OCI-LY1 (cell line): Measurements from ENCODE around the gene AP2A2.
"Not testable (repeated sequence)": the region's sequence is repeated elsewhere in the genome, so short reads cannot be mapped to it uniquely, and the experiment has no call there.

ENCODE experiments used
- H2AFZ ChIP-seq: fragments of 200-600 bp; sonication (generic), shearing (Covaris generic); 2 replicates; pipeline ENCODE4 v1.6.0; 2014; ENCODE audit warnings: antibody characterized with exemption, mild to moderate bottlenecking, low read length
- H3F3A ChIP-seq: fragments of 200-600 bp; sonication (generic), shearing (Covaris generic); 2 replicates; pipeline ENCODE4 v1.6.0; 2014; ENCODE audit warnings: mild to moderate bottlenecking, antibody characterized with exemption, low read length, moderate library complexity; ENCODE audit not compliant: insufficient read depth
- H3K27ac ChIP-seq: fragments of 200-600 bp; sonication (generic); 2 replicates; pipeline ENCODE4 v1.5.1; 2014; ENCODE audit warnings: low read length, mixed run types, mild to moderate bottlenecking, low read depth; ENCODE audit not compliant: poor library complexity, severe bottlenecking
- H3K27me3 ChIP-seq: fragments of 200-600 bp; sonication (generic); 2 replicates; pipeline ENCODE4 v1.6.0; 2014; ENCODE audit warnings: antibody characterized with exemption, mild to moderate bottlenecking, low read length, moderate library complexity; ENCODE audit not compliant: insufficient read depth
- H3K36me3 ChIP-seq: fragments of 200-600 bp; sonication (generic); 2 replicates; pipeline ENCODE4 v1.6.1; 2014; ENCODE audit warnings: mild to moderate bottlenecking, antibody characterized with exemption, low read length, moderate library complexity, mixed read lengths; ENCODE audit not compliant: insufficient read depth
- H3K4me1 ChIP-seq: fragments of 200-600 bp; sonication (generic); 2 replicates; pipeline ENCODE4 v1.5.1; 2014; ENCODE audit warnings: mild to moderate bottlenecking, low read length, moderate library complexity; ENCODE audit not compliant: insufficient read depth, severe bottlenecking
- H3K4me2 ChIP-seq: fragments of 200-600 bp; sonication (generic), shearing (Covaris generic); 2 replicates; pipeline ENCODE4 v1.6.1; 2014; ENCODE audit warnings: low read length
- H3K4me3 ChIP-seq: fragments of 200-600 bp; sonication (generic); 2 replicates; pipeline ENCODE4 v1.5.1; 2014; ENCODE audit warnings: low read length, low read depth, mild to moderate bottlenecking, mixed read lengths; ENCODE audit not compliant: poor library complexity, severe bottlenecking
- H3K79me2 ChIP-seq: fragments of 200-600 bp; shearing (Covaris generic); 2 replicates; pipeline ENCODE4 v1.6.1; 2016; ENCODE audit warnings: mixed run types, low read length, mixed read lengths; ENCODE audit not compliant: insufficient read depth
- H3K9ac ChIP-seq: fragments of 200-600 bp; sonication (generic), shearing (Covaris generic); 2 replicates; pipeline ENCODE4 v1.6.1; 2014; ENCODE audit warnings: mild to moderate bottlenecking, low read length, mixed read lengths
- H3K9me2 ChIP-seq: fragments of 200-600 bp; sonication (generic), shearing (Covaris generic); 2 replicates; pipeline ENCODE4 v1.6.1; 2014; ENCODE audit warnings: low read depth, mild to moderate bottlenecking, low read length, mixed read lengths
- H3K9me3 ChIP-seq: fragments of 200-600 bp; shearing (Covaris generic); 2 replicates; pipeline ENCODE4 v1.6.1; 2014; ENCODE audit warnings: low read length, mixed read lengths
- H4K20me1 ChIP-seq: fragments of 200-600 bp; sonication (generic), shearing (Covaris generic); 2 replicates; pipeline ENCODE4 v1.6.0; 2016; ENCODE audit warnings: mild to moderate bottlenecking, low read length; ENCODE audit not compliant: insufficient read depth
- EZH2 ChIP-seq: fragments of 200-600 bp; sonication (generic), shearing (Covaris generic); IDR thresholded peaks from 2 replicates; pipeline ENCODE4 v1.8.0; 2017; ENCODE audit warnings: borderline replicate concordance, mixed run types, mild to moderate bottlenecking, antibody characterized with exemption, low read length, moderate library complexity, mixed read lengths
- TF ChIP-seq, protein P1 (sequence below): fragments of 200-600 bp; sonication (generic), shearing (Covaris generic); IDR thresholded peaks from 2 replicates; pipeline ENCODE4 v1.5.1; 2017; ENCODE audit warnings: mild to moderate bottlenecking, antibody characterized with exemption, low read length, moderate library complexity, mixed read lengths

The AP2A2 gene

DNA sequence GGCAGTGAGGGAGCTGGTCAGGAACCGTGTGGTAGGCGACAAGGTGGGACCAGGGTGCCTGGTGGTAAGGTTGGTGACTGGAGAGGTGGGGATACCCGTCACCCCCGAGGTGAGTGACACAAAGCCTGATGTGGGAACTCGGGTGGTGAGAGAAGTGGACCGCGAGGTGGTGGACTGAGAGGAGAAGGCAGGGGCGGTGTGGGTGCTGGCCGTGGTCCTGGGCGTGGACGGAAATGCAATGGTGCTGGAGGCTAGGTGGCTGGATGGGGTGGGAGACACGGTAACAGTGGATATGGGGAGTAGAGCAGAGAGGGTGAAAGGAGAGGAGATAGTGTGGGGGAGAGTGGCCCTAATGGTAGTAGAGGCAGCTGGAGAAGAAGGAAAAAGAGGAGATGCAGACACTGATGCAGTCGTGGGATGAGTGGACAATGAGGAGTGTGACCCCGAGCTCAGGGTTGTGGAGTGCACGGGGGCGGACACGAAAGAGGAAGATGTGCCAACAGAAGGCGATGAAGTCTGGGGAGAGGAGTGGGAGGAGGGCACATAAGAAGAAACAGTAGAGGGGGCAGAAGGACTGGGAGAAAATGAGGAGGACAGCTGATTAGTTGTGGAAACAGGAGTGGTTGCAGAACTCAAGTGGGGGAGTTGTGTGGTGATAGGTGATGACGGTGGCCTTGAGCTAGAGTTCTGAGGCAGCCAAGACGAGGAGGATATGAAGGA is 90.3 kb downstream of the AP2A2 start:
- no peaks in the 10 kb centered on the region for H3K9me3 ChIP-seq
- no peak overlapping the region for H3K4me2 ChIP-seq

GRCh38 chr11:1016610-1017126 is 91.0 kb downstream of the AP2A2 start:
- H3K27me3 ChIP-seq, H3K4me1 ChIP-seq, H3K9ac ChIP-seq, H2AFZ ChIP-seq, H3K4me2 ChIP-seq, H3F3A ChIP-seq, H3K36me3 ChIP-seq, H3K9me2 ChIP-seq, H4K20me1 ChIP-seq, H3K27ac ChIP-seq, H3K4me3 ChIP-seq, H3K79me2 ChIP-seq, H3K9me3 ChIP-seq: not testable (repeated sequence)

More for the DNA sequence above, 90.3 kb downstream of the AP2A2 start:
- H2AFZ ChIP-seq = no peak overlapping the region
- H3K79me2 ChIP-seq = no peaks in the 10 kb centered on the region
- H3K4me1 ChIP-seq = no peaks in the 10 kb centered on the region
- H3K4me3 ChIP-seq = no peak overlapping the region
- H3K9me2 ChIP-seq = no peaks in the 10 kb centered on the region
- H4K20me1 ChIP-seq = no peaks in the 10 kb centered on the region
- H3K27me3 ChIP-seq = no peaks in the 10 kb centered on the region
- TF ChIP-seq EZH2 = no peak
- TF ChIP-seq, protein P1, sequence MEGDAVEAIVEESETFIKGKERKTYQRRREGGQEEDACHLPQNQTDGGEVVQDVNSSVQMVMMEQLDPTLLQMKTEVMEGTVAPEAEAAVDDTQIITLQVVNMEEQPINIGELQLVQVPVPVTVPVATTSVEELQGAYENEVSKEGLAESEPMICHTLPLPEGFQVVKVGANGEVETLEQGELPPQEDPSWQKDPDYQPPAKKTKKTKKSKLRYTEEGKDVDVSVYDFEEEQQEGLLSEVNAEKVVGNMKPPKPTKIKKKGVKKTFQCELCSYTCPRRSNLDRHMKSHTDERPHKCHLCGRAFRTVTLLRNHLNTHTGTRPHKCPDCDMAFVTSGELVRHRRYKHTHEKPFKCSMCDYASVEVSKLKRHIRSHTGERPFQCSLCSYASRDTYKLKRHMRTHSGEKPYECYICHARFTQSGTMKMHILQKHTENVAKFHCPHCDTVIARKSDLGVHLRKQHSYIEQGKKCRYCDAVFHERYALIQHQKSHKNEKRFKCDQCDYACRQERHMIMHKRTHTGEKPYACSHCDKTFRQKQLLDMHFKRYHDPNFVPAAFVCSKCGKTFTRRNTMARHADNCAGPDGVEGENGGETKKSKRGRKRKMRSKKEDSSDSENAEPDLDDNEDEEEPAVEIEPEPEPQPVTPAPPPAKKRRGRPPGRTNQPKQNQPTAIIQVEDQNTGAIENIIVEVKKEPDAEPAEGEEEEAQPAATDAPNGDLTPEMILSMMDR = no peak
- peaks cover 13% of the 10 kb centered on the region for H3K36me3 ChIP-seq
- H3K9ac ChIP-seq = no peak overlapping the region
- no peaks in the 10 kb centered on the region for H3F3A ChIP-seq
- H3K27ac ChIP-seq = no peak overlapping the region

DNA sequence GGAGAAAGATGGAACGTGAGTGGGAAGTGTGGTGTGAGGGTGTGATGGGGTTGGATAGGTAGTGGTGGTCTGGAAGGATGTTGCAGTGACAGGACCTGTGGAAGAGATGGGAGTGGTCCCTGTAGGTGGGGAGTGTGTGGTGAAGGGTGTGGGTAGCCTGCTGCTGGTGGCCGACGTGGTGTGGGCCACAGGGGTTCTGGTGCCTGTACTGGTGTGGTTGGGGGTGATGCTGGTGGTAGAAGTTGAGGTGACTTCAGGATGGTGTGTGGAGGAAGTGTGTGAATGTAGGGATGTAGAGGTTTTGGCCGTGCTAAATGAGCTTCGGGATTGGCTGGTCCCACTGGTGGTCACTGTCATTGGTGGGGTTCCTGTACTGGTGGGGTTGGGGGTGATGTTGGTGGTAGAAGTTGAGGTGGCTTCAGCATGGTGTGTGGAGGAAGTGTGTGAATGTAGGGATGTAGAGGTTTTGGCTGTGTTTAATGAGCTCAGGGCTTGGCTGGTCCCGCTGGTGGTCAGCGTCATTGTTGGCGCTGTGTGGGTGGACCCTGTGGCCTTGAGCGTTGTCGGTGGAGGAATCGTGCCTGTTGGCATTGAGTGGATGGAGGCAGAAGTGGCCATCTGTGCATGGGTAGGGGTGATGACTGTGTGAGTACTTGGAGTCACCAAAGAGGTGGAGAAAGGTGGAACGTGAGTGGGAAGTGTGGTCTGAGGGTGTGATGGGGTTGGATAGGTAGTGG is 91.8 kb downstream of the AP2A2 start:
- H3K4me3 ChIP-seq = no peak overlapping the region
- no peak overlapping the region for H3K27ac ChIP-seq
- H3K9me3 ChIP-seq = no peaks in the 10 kb centered on the region
- no peaks in the 10 kb centered on the region for H3K4me1 ChIP-seq
- H3K36me3 ChIP-seq = no peaks in the 10 kb centered on the region
- no peak for TF ChIP-seq EZH2
- no peaks in the 10 kb centered on the region for H3K79me2 ChIP-seq
- no peak overlapping the region for H2AFZ ChIP-seq
- no peak overlapping the region for H3K4me2 ChIP-seq
- H3K9me2 ChIP-seq = no peaks in the 10 kb centered on the region
- H3K9ac ChIP-seq = no peak overlapping the region
- no peaks in the 10 kb centered on the region for H4K20me1 ChIP-seq
- H3F3A ChIP-seq = no peaks in the 10 kb centered on the region
- no peaks in the 10 kb centered on the region for H3K27me3 ChIP-seq

DNA sequence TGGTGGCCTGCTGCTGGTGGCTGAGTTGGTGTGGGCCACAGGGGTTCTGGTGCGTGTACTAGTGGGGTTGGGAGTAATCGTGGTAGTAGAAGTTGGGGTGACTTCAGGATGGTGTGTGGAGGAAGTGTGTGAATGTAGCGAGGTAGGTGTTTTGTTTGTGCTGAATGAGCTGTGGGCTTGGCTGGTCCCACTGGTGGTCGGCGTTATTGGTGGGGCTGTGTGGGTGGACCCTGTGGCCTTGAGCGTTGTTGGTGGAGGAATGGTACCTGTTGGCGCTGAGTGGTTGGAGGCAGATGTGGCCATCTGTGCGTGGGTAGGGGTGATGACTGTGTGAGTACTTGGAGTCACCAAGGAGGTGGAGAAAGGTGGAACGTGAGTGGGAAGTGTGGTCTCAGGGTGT is 92.4 kb downstream of the AP2A2 start:
- no peaks in the 10 kb centered on the region for H3K79me2 ChIP-seq
- H3K4me1 ChIP-seq = no peaks in the 10 kb centered on the region
- TF ChIP-seq, protein P1 = no peak
- no peak for TF ChIP-seq EZH2

More for the DNA sequence above, 92.4 kb downstream of the AP2A2 start:
- H4K20me1 ChIP-seq = no peaks in the 10 kb centered on the region
- no peaks in the 10 kb centered on the region for H3F3A ChIP-seq
- no peaks in the 10 kb centered on the region for H3K27me3 ChIP-seq
- no peaks in the 10 kb centered on the region for H3K9me3 ChIP-seq
- H3K4me2 ChIP-seq = no peak overlapping the region
- no peak overlapping the region for H3K9ac ChIP-seq
- H3K36me3 ChIP-seq = no peaks in the 10 kb centered on the region
- no peaks in the 10 kb centered on the region for H3K9me2 ChIP-seq
- H3K4me3 ChIP-seq = no peak overlapping the region
- no peak overlapping the region for H2AFZ ChIP-seq
- H3K27ac ChIP-seq = no peak overlapping the region
